B cell (primary cell): ENCODE data around the gene NUP88. TPM values are rescaled to one million over a fixed set of nuclear protein-coding genes. Genes with fewer than 3 reads are reported as not detected.

Source experiments
- ATAC-seq: fragments of 200-7000 bp; cut with Tn5 transposase; one replicate; pipeline ENCODE4 v1.10.0; 2021; ENCODE audit warnings: low read depth, mild to moderate bottlenecking, moderate number of reproducible peaks, moderate library complexity
- CTCF ChIA-PET: fragments of 350-600 bp; sonication (Branson Sonifier 250); formaldehyde crosslinking; loops from one replicate; lab custom pipeline; 2021; ENCODE audit warnings: antibody characterized with exemption, inconsistent platforms; lab: Charles Lee
- POLR2A ChIA-PET: fragments of 350-600 bp; sonication (Branson Sonifier 250); formaldehyde crosslinking; loops from one replicate; lab custom pipeline; 2021; ENCODE audit warnings: antibody characterized with exemption; lab: Charles Lee
- DNase-seq: peaks from one replicate; pipeline ENCODE4 v3.0.0; 2013
- H2AFZ ChIP-seq: 2 replicates; pipeline ENCODE4 v1.6.1; 2012; ENCODE audit warnings: mild to moderate bottlenecking, low read depth, low read length; ENCODE audit not compliant: insufficient read depth, poor library complexity, severe bottlenecking
- H3K27ac ChIP-seq, 2 donors: 1 replicate in 1 of 2; 2 replicates in 1 of 2; pipeline ENCODE4 v1.5.1; 2012 to 2013; ENCODE audit warnings: low read length in 2 of 2, mild to moderate bottlenecking in 2 of 2, moderate library complexity in 1 of 2
- H3K27me3 ChIP-seq, 4 experiments: fragments of 200-600 bp in 1 of 4; sonication (generic) in 1 of 4; replicated peaks in 1 of 4; 1 replicate in 2 of 4; 2 replicates in 2 of 4; pipeline versions ENCODE4 v1.6.1 to v1.7.0; 2013 to 2016; ENCODE audit warnings: low read length in 3 of 4, mild to moderate bottlenecking in 2 of 4, mixed read lengths in 1 of 4, moderate library complexity in 1 of 4; ENCODE audit not compliant: insufficient read depth in 4 of 4, control insufficient read depth in 3 of 4; ENCODE audit errors: control extremely low read depth in 1 of 4
- H3K36me3 ChIP-seq, 2 experiments: replicated peaks in 1 of 2; 1 replicate in 1 of 2; 2 replicates in 1 of 2; pipeline versions ENCODE4 v1.6.1 to v1.7.1; 2013; ENCODE audit warnings: low read length in 1 of 2; ENCODE audit not compliant: insufficient read depth in 2 of 2, control insufficient read depth in 1 of 2; ENCODE audit errors: control extremely low read depth in 1 of 2, extremely low read depth in 1 of 2
- H3K4me1 ChIP-seq, 2 donors: fragments of 200-600 bp in 1 of 2; sonication (generic) in 1 of 2; 1 replicate in 1 of 2; 2 replicates in 1 of 2; pipeline versions ENCODE4 v1.5.1 to v1.6.1; 2013 to 2017; ENCODE audit warnings: low read length in 2 of 2; ENCODE audit not compliant: control insufficient read depth in 2 of 2, insufficient read depth in 2 of 2
- H3K4me2 ChIP-seq: replicated peaks from 2 replicates; pipeline ENCODE3; 2012; ENCODE audit warnings: mild to moderate bottlenecking, low read depth, low read length; ENCODE audit not compliant: poor library complexity, severe bottlenecking
- H3K4me3 ChIP-seq, 5 experiments: fragments of 200-600 bp in 1 of 5; sonication (generic) in 1 of 5; 1 replicate in 3 of 5; 2 replicates in 2 of 5; pipeline versions ENCODE4 v1.5.1 to v1.7.0; 2011 to 2016; ENCODE audit warnings: low read length in 4 of 5, mild to moderate bottlenecking in 4 of 5, low read depth in 2 of 5, control low read depth in 1 of 5, moderate library complexity in 1 of 5; ENCODE audit not compliant: insufficient read depth in 1 of 5; ENCODE audit errors: control extremely low read depth in 1 of 5, extremely low read depth in 1 of 5
- H3K79me2 ChIP-seq: fragments of 200-600 bp; sonication (generic); one replicate; pipeline ENCODE4 v1.6.0; 2016; ENCODE audit warnings: low read length; ENCODE audit not compliant: control insufficient read depth, insufficient read depth
- H3K9ac ChIP-seq: fragments of 200-600 bp; sonication (generic); 2 replicates; pipeline ENCODE4 v1.6.1; 2017; ENCODE audit warnings: mild to moderate bottlenecking, low read length, moderate library complexity
- H3K9me3 ChIP-seq, 3 donors: one replicate each; pipeline versions ENCODE4 v1.6.1 to v1.7.1; 2013; ENCODE audit warnings: low read length in 2 of 3; ENCODE audit not compliant: control insufficient read depth in 2 of 3, insufficient read depth in 1 of 3; ENCODE audit errors: control extremely low read depth in 1 of 3
- H4K20me1 ChIP-seq: 2 replicates; pipeline ENCODE4 v1.6.0; 2012; ENCODE audit warnings: mild to moderate bottlenecking, low read length; ENCODE audit not compliant: insufficient read depth, control insufficient read depth, poor library complexity, severe bottlenecking
- H3K27ac Mint-ChIP-seq: one replicate; pipeline ENCODE4 v1.8.0; 2021; ENCODE audit warnings: mixed read lengths
- H3K27me3 Mint-ChIP-seq: one replicate; pipeline ENCODE4 v1.8.0; 2021; ENCODE audit warnings: mixed read lengths
- H3K4me1 Mint-ChIP-seq: one replicate; pipeline ENCODE4 v1.8.0; 2021; ENCODE audit warnings: mixed read lengths
- H3K4me3 Mint-ChIP-seq: one replicate; pipeline ENCODE4 v1.8.0; 2021; ENCODE audit warnings: mixed read lengths
- H3K9me3 Mint-ChIP-seq: one replicate; pipeline ENCODE4 v1.8.0; 2022; ENCODE audit warnings: mixed read lengths; ENCODE audit not compliant: insufficient read depth
- CTCF ChIP-seq: fragments of 200-600 bp; IDR thresholded peaks from one replicate; pipeline ENCODE4 v1.8.0; 2022; ENCODE audit warnings: antibody characterized with exemption, mild to moderate bottlenecking
- EZH2 ChIP-seq: IDR thresholded peaks from 2 replicates; pipeline ENCODE4 v1.6.1; 2012; ENCODE audit warnings: borderline replicate concordance, low read depth, mild to moderate bottlenecking, moderate library complexity, low read length; ENCODE audit not compliant: insufficient read depth, poor library complexity, severe bottlenecking
- WGBS: methylation state at CpG from one replicate; pipeline ENCODE4 v1.1.5; 2013; ENCODE audit warnings: missing lambda C conversion rate; ENCODE audit not compliant: insufficient coverage; 5-methylcytosine and 5-hydroxymethylcytosine counted together
- intact Hi-C: fragments of 100-400 bp; cut with micrococcal nuclease; formaldehyde crosslinking; loops from one replicate; pipeline ENCODE4 v1.10.0; 2022
- polyA plus RNA-seq: library from polyadenylated mRNA; depleted of rRNA; stranded (reverse); fragments of >200 nt; gene quantifications from 2 replicates; pipeline ENCODE4 v1.2.3, GENCODE V29; 2012
- total RNA-seq, 2 donors: library from RNA; stranded (reverse); fragments of 120-200 nt in 1 of 2; gene quantifications; 1 replicate in 1 of 2; 2 replicates in 1 of 2; pipeline versions ENCODE4 v1.2.3 to v1.2.4, GENCODE V29; 2013 to 2022

Gene NUP88
- total and polyA plus RNA-seq, 2 donors (not counting 1 experiment from before 2014, with no cell fraction given) = 214 to 221 TPM

GRCh38 chr17:5399767-5400166 lies 19.7 kb downstream of the NUP88 start:
- POLR2A ChIA-PET = interaction anchor here (0.7 kb wide), 1 partner anchor 14 kb away, joined by 10 read pairs; no protein-coding TSS in a partner anchor
- Histone ChIP-seq H3K27me3 (no peaks in the 10 kb centered on the region), H3K27ac (no peak overlapping the region), H3K9me3 (peaks cover 0 to 2% (median 0%) of the 10 kb centered on the region in 3 donors), H3K4me1 (no peaks in the 10 kb centered on the region), H3K4me3 (no peak overlapping the region), H3K36me3 (peaks cover 23 to 82% of the 10 kb centered on the region in 2 experiments), H2AFZ (no peak overlapping the region), H3K4me2 (no peak overlapping the region), H4K20me1 (peaks cover 29% of the 10 kb centered on the region), H3K9ac (no peak overlapping the region), H3K79me2 (peaks cover 32% of the 10 kb centered on the region)
- peaks cover 3% of the 10 kb centered on the region for H3K4me1 Mint-ChIP-seq
- H3K4me3 Mint-ChIP-seq = no peak overlapping the region
- WGBS = no CpG with 5 or more reads among the region's 6 CpGs
- DNase-seq = no peak
- CTCF ChIA-PET = no interaction called here
- H3K27ac Mint-ChIP-seq = no peak overlapping the region
- no peaks in the 10 kb centered on the region for H3K27me3 Mint-ChIP-seq
- TF ChIP-seq CTCF (no peak), EZH2 (no peak)
- no peaks in the 10 kb centered on the region for H3K9me3 Mint-ChIP-seq
- intact Hi-C loops = no loop called here
- ATAC-seq = no peak

DNA sequence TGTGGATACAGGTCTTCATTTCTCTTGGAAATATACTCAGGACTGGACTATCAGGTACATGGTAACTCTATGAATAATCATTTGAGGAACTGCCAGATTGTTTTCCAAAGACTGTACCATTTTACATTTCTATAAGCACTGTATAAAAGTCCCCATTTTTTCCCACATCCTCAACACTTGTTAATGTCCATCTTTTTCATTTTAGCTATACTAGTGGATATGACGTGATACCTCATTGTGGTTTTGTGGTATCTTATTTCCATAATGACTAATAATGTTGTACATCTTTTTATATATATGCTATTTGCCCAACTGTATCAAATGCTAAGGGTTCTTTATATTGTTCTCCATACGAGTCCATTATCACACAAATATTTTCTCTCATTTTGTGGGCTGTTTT lies 22.9 kb downstream of the NUP88 start:
- peaks cover 0 to 2% (median 0%) of the 10 kb centered on the region in 3 donors for H3K9me3 ChIP-seq
- CTCF ChIA-PET = no interaction called here
- no peak overlapping the region for H3K4me3 Mint-ChIP-seq
- peaks cover 12% of the 10 kb centered on the region for H3K79me2 ChIP-seq
- POLR2A ChIA-PET = no interaction called here
- H3K4me3 ChIP-seq = no peak overlapping the region
- peaks cover 17 to 85% of the 10 kb centered on the region in 2 experiments for H3K36me3 ChIP-seq
- TF ChIP-seq CTCF = no peak
- no peak for TF ChIP-seq EZH2
- peaks cover 22% of the 10 kb centered on the region for H4K20me1 ChIP-seq
- no peak overlapping the region for H3K9ac ChIP-seq
- peak overlapping the region; percentile 46 for H3K27ac Mint-ChIP-seq
- ATAC-seq (no peak), DNase-seq (no peak)
- H3K9me3 Mint-ChIP-seq = no peaks in the 10 kb centered on the region
- no CpG with 5 or more reads among the region's 2 CpGs for WGBS
- no peaks in the 10 kb centered on the region for H3K27me3 Mint-ChIP-seq
- no peak overlapping the region for H3K4me2 ChIP-seq
- intact Hi-C loops = no loop called here
- no peak overlapping the region for H3K27ac ChIP-seq
- H2AFZ ChIP-seq = no peak overlapping the region
- no peaks in the 10 kb centered on the region for H3K4me1 ChIP-seq
- H3K4me1 Mint-ChIP-seq = no peaks in the 10 kb centered on the region
- no peaks in the 10 kb centered on the region for H3K27me3 ChIP-seq
